Measurements from ENCODE around the gene MRPL4.

- TF ChIP-seq CTCF (IDR thresholded peaks at IDR 0.05; ENCODE audit: low read depth, low read length, missing input control) (no peak), ZBTB33 (IDR thresholded peaks at IDR 0.05) (no peak), REST (IDR thresholded peaks at IDR 0.05) (no peak), RAD21 (IDR thresholded peaks at IDR 0.05) (no peak), HNF4A (conservative IDR thresholded peaks at IDR 0.05) (no peak), HNF4G (IDR thresholded peaks at IDR 0.05) (no peak)
Measured at GRCh38 chr19:10205636-10206035, 46.4 kb upstream of the MRPL4 start.

All from liver (tissue), 3 donors.